HUES6 (cell line): ENCODE data around the gene PLEKHG5.
"Not testable (repeated sequence)": the region's sequence is repeated elsewhere in the genome, so short reads cannot be mapped to it uniquely, and the experiment has no call there.

Source experiments
- H3K27ac ChIP-seq: 2 replicates; pipeline ENCODE4 v1.7.0; 2013; ENCODE audit warnings: low read depth, mild to moderate bottlenecking, low read length, inconsistent platforms
- H3K27me3 ChIP-seq: 2 replicates; pipeline ENCODE4 v1.6.1; 2013; ENCODE audit warnings: low read length; ENCODE audit not compliant: control insufficient read depth, insufficient read depth
- H3K36me3 ChIP-seq: 2 replicates; pipeline ENCODE4 v1.6.1; 2013; ENCODE audit warnings: low read length; ENCODE audit not compliant: control insufficient read depth, insufficient read depth
- H3K4me1 ChIP-seq: 2 replicates; pipeline ENCODE4 v1.6.1; 2013; ENCODE audit warnings: low read length; ENCODE audit not compliant: control insufficient read depth, insufficient read depth
- H3K4me3 ChIP-seq: 2 replicates; pipeline ENCODE4 v1.5.1; 2013; ENCODE audit warnings: low read depth, low read length
- H3K9ac ChIP-seq: one replicate; pipeline ENCODE4 v1.6.1; 2013; ENCODE audit warnings: mild to moderate bottlenecking, low read length
- H3K9me3 ChIP-seq: 2 replicates; pipeline ENCODE4 v1.6.1; 2013; ENCODE audit warnings: low read depth, low read length; ENCODE audit not compliant: control insufficient read depth, insufficient read depth

Gene PLEKHG5

GRCh38 chr1:6495041-6495441 lies 3.6 kb upstream of the PLEKHG5 start:
- H3K4me1 ChIP-seq = peaks cover 38% of the 10 kb centered on the region
- H3K9me3 ChIP-seq = no peaks in the 10 kb centered on the region
- H3K9ac ChIP-seq = no peak overlapping the region
- no peak overlapping the region for H3K4me3 ChIP-seq
- H3K36me3 ChIP-seq = no peaks in the 10 kb centered on the region
- H3K27ac ChIP-seq = no peak overlapping the region
- H3K27me3 ChIP-seq = peaks cover 29% of the 10 kb centered on the region

GRCh38 chr1:6494627-6495026 lies 3.2 kb upstream of the PLEKHG5 start:
- Histone ChIP-seq H3K4me3 (no peak overlapping the region), H3K27me3 (peaks cover 29% of the 10 kb centered on the region), H3K9me3 (no peaks in the 10 kb centered on the region), H3K4me1 (peaks cover 39% of the 10 kb centered on the region), H3K9ac (no peak overlapping the region), H3K36me3 (no peaks in the 10 kb centered on the region), H3K27ac (no peak overlapping the region)

GRCh38 chr1:6493834-6494223 lies 2.4 kb upstream of the PLEKHG5 start:
- H3K4me3 ChIP-seq, H3K36me3 ChIP-seq, H3K9me3 ChIP-seq, H3K9ac ChIP-seq, H3K27ac ChIP-seq: not testable (repeated sequence)
- Histone ChIP-seq H3K4me1 (peaks cover 46% of the 10 kb centered on the region), H3K27me3 (peaks cover 26% of the 10 kb centered on the region)

- H3K27me3 ChIP-seq = peaks cover 14% of the 10 kb centered on the region
- H3K4me1 ChIP-seq = peaks cover 44% of the 10 kb centered on the region
- no peak overlapping the region for H3K9ac ChIP-seq
- H3K27ac ChIP-seq = peak overlapping the region; percentile 11; the same call in 1 of the 2 replicates
- H3K9me3 ChIP-seq = no peaks in the 10 kb centered on the region
- H3K36me3 ChIP-seq = no peaks in the 10 kb centered on the region
- H3K4me3 ChIP-seq = peak overlapping the region; percentile 85; the same call in 1 of the 2 replicates
Observed at GRCh38 chr1:6491966-6492365, 499 bp upstream of the PLEKHG5 start.

GRCh38 chr1:6491081-6491449 lies 402 bp downstream of the PLEKHG5 start:
- Histone ChIP-seq H3K4me1 (peaks cover 46% of the 10 kb centered on the region), H3K9ac (peak overlapping the region; percentile 76), H3K27ac (peak overlapping the region; percentile 64), H3K27me3 (peaks cover 7% of the 10 kb centered on the region), H3K4me3 (peak overlapping the region; percentile 85), H3K9me3 (no peaks in the 10 kb centered on the region), H3K36me3 (no peaks in the 10 kb centered on the region)

GRCh38 chr1:6490181-6491080 lies 1.0 kb downstream of the PLEKHG5 start:
- no peaks in the 10 kb centered on the region for H3K9me3 ChIP-seq

GRCh38 chr1:6489799-6490180 lies 1.7 kb downstream of the PLEKHG5 start:
- Histone ChIP-seq H3K9me3 (no peaks in the 10 kb centered on the region), H3K27me3 (peaks cover 8% of the 10 kb centered on the region; the same call in 1 of the 2 replicates), H3K4me1 (peaks cover 38% of the 10 kb centered on the region), H3K9ac (peak overlapping the region; percentile 76), H3K27ac (peak overlapping the region; percentile 64; the same call in 1 of the 2 replicates), H3K36me3 (no peaks in the 10 kb centered on the region), H3K4me3 (peak overlapping the region; percentile 85)

More at GRCh38 chr1:6490181-6491080, 1.0 kb downstream of the PLEKHG5 start:
- Histone ChIP-seq H3K9ac (peak overlapping the region; percentile 76), H3K27ac (peak overlapping the region; percentile 64), H3K27me3 (peaks cover 5% of the 10 kb centered on the region; the same call in 1 of the 2 replicates), H3K4me3 (peak overlapping the region; percentile 85), H3K36me3 (no peaks in the 10 kb centered on the region), H3K4me1 (peaks cover 41% of the 10 kb centered on the region)

- Histone ChIP-seq H3K9me3 (no peaks in the 10 kb centered on the region), H3K4me3 (peak overlapping the region; percentile 85; the same call in 1 of the 2 replicates), H3K36me3 (no peaks in the 10 kb centered on the region), H3K27me3 (peaks cover 12% of the 10 kb centered on the region; the same call in 1 of the 2 replicates), H3K4me1 (peaks cover 39% of the 10 kb centered on the region), H3K9ac (no peak overlapping the region), H3K27ac (no peak overlapping the region)
Observed at GRCh38 chr1:6489383-6489765, 2.1 kb downstream of the PLEKHG5 start.

GRCh38 chr1:6488602-6489382 lies 2.7 kb downstream of the PLEKHG5 start:
- H3K27me3 ChIP-seq = peaks cover 17% of the 10 kb centered on the region; the same call in 1 of the 2 replicates
- no peaks in the 10 kb centered on the region for H3K36me3 ChIP-seq
- H3K4me1 ChIP-seq = peaks cover 40% of the 10 kb centered on the region
- no peaks in the 10 kb centered on the region for H3K9me3 ChIP-seq
- no peak overlapping the region for H3K4me3 ChIP-seq
- no peak overlapping the region for H3K27ac ChIP-seq
- H3K9ac ChIP-seq = no peak overlapping the region

- Histone ChIP-seq H3K4me1 (peaks cover 40% of the 10 kb centered on the region), H3K4me3 (no peak overlapping the region), H3K36me3 (no peaks in the 10 kb centered on the region), H3K9me3 (no peaks in the 10 kb centered on the region), H3K9ac (no peak overlapping the region), H3K27me3 (peaks cover 17% of the 10 kb centered on the region; the same call in 1 of the 2 replicates), H3K27ac (no peak overlapping the region)
Observed at GRCh38 chr1:6487804-6488484, 3.5 kb downstream of the PLEKHG5 start.
